BJ (cell line): ENCODE measurements around the gene PCBP3. TPM values are rescaled to one million over a fixed set of nuclear protein-coding genes. Genes with fewer than 3 reads are reported as not detected.
"Not testable (repeated sequence)": the region's sequence is repeated elsewhere in the genome, so short reads cannot be mapped to it uniquely, and the experiment has no call there.

Source experiments
- CTCF ChIA-PET: fragments of 350-600 bp; formaldehyde crosslinking; extraction: SDS; loops from one replicate; lab custom pipeline; 2021; ENCODE audit warnings: antibody characterized with exemption, inconsistent platforms; lab: Yijun Ruan, JAX
- POLR2A ChIA-PET: fragments of 300-600 bp; sonication (Branson Sonifier 250); formaldehyde crosslinking; extraction: SDS; loops from one replicate; lab custom pipeline; 2021; ENCODE audit warnings: antibody characterized with exemption; lab: Charles Lee
- DNase-seq: peaks from one replicate; pipeline ENCODE4 v3.0.0-alpha.2; 2011; ENCODE audit warnings: low read depth
- H3K27me3 ChIP-seq: 2 replicates; pipeline ENCODE4 v1.6.0; 2011; ENCODE audit warnings: low read length; ENCODE audit not compliant: control insufficient read depth, insufficient read depth
- H3K36me3 ChIP-seq: 2 replicates; pipeline ENCODE4 v1.5.1; 2011; ENCODE audit warnings: low read length; ENCODE audit not compliant: control insufficient read depth, insufficient read depth
- H3K4me3 ChIP-seq: 2 replicates; pipeline ENCODE4 v1.5.1; 2011; ENCODE audit warnings: low read depth, mild to moderate bottlenecking, control low read depth, low read length
- polyA plus RNA-seq: library from polyadenylated mRNA; depleted of rRNA; stranded (reverse); fragments of >200 nt; gene quantifications from 2 replicates; pipeline ENCODE4 v1.2.3, GENCODE V29; 2011
- TF ChIP-seq, protein P1 (sequence below): IDR thresholded peaks from 2 replicates; pipeline ENCODE4 v1.5.1; 2011; ENCODE audit warnings: low read depth, mild to moderate bottlenecking, control low read depth, inconsistent platforms, low read length, moderate library complexity; ENCODE audit not compliant: insufficient read depth

The PCBP3 gene
- polyA plus RNA-seq, 1 experiment, result 2.1 TPM

DNA sequence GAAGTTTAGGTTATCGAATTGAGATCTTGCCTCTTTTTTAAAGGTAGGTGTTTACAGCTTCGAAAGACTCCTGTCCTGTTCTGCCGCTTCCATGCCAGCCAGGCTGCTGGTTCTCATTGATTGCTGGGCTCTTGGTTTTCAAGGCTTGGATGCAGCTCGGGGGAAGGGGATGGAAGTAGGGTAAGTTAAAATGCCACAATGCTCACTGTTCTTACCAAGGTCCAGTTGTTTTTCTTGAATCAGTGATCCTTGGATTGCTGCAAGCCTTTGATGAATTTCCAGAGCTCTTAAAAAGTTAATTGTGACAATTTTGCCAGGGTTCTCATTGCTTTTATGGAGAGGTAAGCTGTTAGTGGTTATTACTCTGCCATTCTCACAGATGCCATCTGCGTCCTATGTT lies 74.9 kb downstream of the PCBP3 start:
- Histone ChIP-seq H3K36me3 (no peaks in the 10 kb centered on the region), H3K4me3 (no peak overlapping the region), H3K27me3 (peaks cover 4% of the 10 kb centered on the region)
- no peak for DNase-seq
- TF ChIP-seq, protein P1, sequence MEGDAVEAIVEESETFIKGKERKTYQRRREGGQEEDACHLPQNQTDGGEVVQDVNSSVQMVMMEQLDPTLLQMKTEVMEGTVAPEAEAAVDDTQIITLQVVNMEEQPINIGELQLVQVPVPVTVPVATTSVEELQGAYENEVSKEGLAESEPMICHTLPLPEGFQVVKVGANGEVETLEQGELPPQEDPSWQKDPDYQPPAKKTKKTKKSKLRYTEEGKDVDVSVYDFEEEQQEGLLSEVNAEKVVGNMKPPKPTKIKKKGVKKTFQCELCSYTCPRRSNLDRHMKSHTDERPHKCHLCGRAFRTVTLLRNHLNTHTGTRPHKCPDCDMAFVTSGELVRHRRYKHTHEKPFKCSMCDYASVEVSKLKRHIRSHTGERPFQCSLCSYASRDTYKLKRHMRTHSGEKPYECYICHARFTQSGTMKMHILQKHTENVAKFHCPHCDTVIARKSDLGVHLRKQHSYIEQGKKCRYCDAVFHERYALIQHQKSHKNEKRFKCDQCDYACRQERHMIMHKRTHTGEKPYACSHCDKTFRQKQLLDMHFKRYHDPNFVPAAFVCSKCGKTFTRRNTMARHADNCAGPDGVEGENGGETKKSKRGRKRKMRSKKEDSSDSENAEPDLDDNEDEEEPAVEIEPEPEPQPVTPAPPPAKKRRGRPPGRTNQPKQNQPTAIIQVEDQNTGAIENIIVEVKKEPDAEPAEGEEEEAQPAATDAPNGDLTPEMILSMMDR, result no peak
- CTCF ChIA-PET, result no interaction called here
- POLR2A ChIA-PET, result no interaction called here

DNA sequence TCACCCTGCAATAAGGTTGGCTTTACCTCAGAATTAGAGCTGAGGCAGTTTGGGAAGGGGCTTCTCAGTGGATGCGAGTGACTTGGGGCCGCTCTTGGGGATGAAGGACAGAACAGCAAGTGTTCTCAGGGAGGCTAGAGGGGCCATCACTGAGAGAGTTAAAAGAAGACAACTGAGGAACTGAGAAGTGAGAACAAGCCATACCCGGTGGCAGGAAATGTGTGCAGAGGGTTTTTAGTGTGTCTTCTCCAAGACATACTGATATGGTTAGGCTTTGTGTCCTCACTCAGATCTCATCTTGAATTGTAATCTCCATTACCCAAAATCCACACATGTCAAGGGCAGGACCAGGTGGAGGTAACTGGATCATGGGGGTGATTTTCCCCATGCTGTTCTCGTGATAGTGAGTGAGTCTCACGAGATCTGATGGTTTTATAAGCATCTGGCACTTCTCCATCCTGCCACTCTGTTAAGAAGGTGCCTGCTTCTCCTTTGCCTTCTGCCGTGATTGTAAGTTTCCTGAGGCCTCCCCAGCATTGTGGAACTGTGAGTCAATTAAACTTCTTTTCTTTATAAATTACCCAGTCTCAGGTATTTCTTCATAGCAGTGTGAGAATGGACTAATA lies 75.8 kb downstream of the PCBP3 start:
- CTCF ChIA-PET, result no interaction called here
- Histone ChIP-seq H3K27me3 (peaks cover 4% of the 10 kb centered on the region), H3K36me3 (no peaks in the 10 kb centered on the region), H3K4me3 (no peak overlapping the region)
- DNase-seq, result no peak
- POLR2A ChIA-PET, result no interaction called here
- TF ChIP-seq, protein P1, result no peak

DNA sequence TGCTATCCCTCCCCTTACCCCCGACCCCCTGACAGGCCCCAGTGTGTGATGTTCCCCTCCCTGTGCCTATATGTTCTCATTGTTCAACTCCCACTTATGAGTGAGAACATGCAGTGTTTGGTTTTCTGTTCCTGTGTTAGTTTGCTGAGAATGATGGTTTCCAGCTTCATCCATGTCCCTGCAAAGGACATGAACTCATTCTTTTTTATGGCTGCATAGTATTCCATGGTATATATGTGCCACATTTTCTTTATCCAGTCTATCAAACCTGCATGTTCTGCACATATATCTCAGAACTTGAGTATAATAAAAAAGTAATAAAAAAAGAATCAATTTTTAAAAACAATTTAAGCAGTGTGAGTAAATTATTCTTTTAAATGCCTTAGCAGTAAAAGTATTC lies 76.7 kb downstream of the PCBP3 start:
- CTCF ChIA-PET, H3K36me3 ChIP-seq, POLR2A ChIA-PET: not testable (repeated sequence)

DNA sequence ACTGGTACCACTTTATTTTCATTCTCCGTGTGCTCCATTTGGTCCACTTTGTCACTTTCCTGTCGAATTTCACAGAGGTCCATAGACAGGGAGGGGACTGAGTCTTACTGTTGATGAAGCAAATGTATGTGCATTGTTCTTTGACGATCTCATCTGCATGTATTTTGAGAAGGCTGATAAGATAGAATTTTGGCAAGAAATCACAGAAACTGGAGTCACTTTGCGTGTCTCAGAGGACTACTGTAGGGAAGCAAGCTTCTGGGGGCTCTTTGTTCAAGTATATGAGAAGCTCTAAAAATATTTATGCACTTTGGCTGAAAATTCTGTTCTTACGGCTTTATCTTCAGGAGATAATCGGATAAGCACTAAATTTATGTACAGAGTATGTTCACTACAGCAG lies 78.1 kb downstream of the PCBP3 start:
- TF ChIP-seq, protein P1, result no peak
- peaks cover 4% of the 10 kb centered on the region; the same call in 1 of the 2 replicates for H3K27me3 ChIP-seq
- CTCF ChIA-PET, result no interaction called here
- POLR2A ChIA-PET, result no interaction called here
- DNase-seq, result no peak
- no peaks in the 10 kb centered on the region for H3K36me3 ChIP-seq
- H3K4me3 ChIP-seq, result no peak overlapping the region

More for the DNA sequence above, 76.7 kb downstream of the PCBP3 start:
- DNase-seq, H3K27me3 ChIP-seq, H3K4me3 ChIP-seq: not testable (repeated sequence)

DNA sequence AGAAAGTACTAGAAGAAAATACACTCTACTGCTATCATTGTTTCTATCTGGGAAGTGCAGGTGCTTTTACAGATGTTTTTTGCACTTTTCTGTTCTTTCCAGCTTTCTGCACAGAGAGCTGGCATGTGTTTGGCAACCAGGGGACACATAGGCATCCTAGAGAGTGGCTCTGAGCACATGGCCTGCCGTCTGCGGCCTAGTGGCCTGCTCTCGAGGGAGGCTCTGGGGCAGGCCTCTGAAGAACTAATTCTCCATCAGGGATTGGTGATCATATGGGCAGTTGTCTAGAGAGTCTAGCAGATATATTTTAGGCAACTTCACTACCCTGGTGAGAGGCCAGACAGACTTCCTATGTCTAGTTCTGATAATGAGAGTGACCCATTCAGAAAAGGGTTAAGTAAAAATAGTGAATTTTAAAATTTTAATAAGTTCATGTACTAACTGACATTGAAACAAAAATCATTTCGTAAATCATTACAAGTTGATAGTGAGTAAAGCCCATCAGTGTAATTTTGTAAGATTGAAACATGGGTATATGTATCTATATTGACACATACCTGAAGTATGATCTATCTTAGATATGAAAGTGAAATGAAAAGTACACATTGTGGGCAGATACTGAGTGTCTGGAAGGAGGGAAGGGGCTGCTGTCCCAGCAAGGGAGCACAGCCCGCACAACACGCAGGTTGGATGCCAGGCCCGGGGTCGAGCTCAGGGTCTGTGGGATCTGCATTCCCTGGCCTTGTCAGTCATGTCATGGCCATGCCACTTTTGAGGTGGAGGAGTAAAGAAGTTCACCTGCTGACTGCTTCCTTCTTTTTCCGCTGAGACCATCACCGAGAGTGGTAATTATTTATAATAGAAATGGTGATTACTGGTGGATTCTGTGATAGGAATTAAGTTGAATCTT lies 79.8 kb downstream of the PCBP3 start:
- ChIA-PET POLR2A (no interaction called here), CTCF (interaction anchor here (1.7 kb wide), 1 partner anchor 18 kb away, joined by 5 read pairs; no protein-coding TSS in a partner anchor)
- TF ChIP-seq, protein P1, result no peak
- Histone ChIP-seq H3K4me3 (no peak overlapping the region), H3K36me3 (no peaks in the 10 kb centered on the region), H3K27me3 (peaks cover 3% of the 10 kb centered on the region; the same call in 1 of the 2 replicates)
- no peak for DNase-seq
